Kidney (tissue), 14 donors: Measurements from ENCODE around the gene DRAXIN. TPM values are rescaled to one million over a fixed set of nuclear protein-coding genes. Genes with fewer than 3 reads are reported as not detected.

Source experiments
- DNase-seq, 5 donors: peaks; one replicate each; pipeline ENCODE4 v3.0.0-alpha.2; 2013 to 2020
- FAIRE-seq: peaks from 2 replicates; lab custom pipeline; 2012; peaks lifted over from hg19 to GRCh38; lab: Jason Lieb, UNC
- H3K27ac ChIP-seq, 2 donors: one replicate each; pipeline ENCODE4 v1.7.0; 2013; ENCODE audit warnings: low read depth in 2 of 2, low read length in 2 of 2, inconsistent platforms in 1 of 2
- H3K27me3 ChIP-seq: one replicate; pipeline ENCODE4 v1.7.1; 2013; ENCODE audit warnings: low read length, inconsistent platforms; ENCODE audit not compliant: control insufficient read depth, insufficient read depth
- H3K36me3 ChIP-seq, 3 donors: one replicate each; pipeline versions ENCODE4 v1.7.0 to v1.7.1; 2013; ENCODE audit warnings: low read length in 3 of 3, control low read depth in 1 of 3, inconsistent platforms in 1 of 3; ENCODE audit not compliant: insufficient read depth in 3 of 3, control insufficient read depth in 2 of 3
- H3K4me1 ChIP-seq, 3 donors: one replicate each; pipeline versions ENCODE4 v1.7.0 to v1.7.1; 2013; ENCODE audit warnings: low read length in 3 of 3, inconsistent platforms in 1 of 3, low read depth in 1 of 3; ENCODE audit not compliant: control insufficient read depth in 2 of 3, insufficient read depth in 2 of 3
- H3K4me3 ChIP-seq, 3 donors: one replicate each; pipeline versions ENCODE4 v1.7.0 to v1.8.1; 2013; ENCODE audit warnings: low read length in 3 of 3, control low read depth in 1 of 3, inconsistent platforms in 1 of 3
- H3K9ac ChIP-seq, 3 donors: one replicate each; pipeline versions ENCODE4 v1.7.0 to v1.7.1; 2013; ENCODE audit warnings: low read length in 3 of 3, control low read depth in 1 of 3, inconsistent platforms in 1 of 3
- H3K9me3 ChIP-seq, 3 donors: one replicate each; pipeline versions ENCODE4 v1.7.0 to v1.7.1; 2013; ENCODE audit warnings: low read length in 3 of 3, control low read depth in 1 of 3, inconsistent platforms in 1 of 3; ENCODE audit not compliant: control insufficient read depth in 2 of 3, insufficient read depth in 1 of 3
- intact Hi-C: fragments of 100-400 bp; cut with DNase I; formaldehyde crosslinking; loops from one replicate; pipeline ENCODE4 v1.11.1; 2022
- polyA plus RNA-seq: library from polyadenylated mRNA; stranded (reverse); fragments of 350-450 nt; fragmentation: Illumina TruSeq; extraction: RNeasy Lipid Tissue Mini Kit (QIAGEN cat#74804); gene quantifications from one replicate; pipeline ENCODE4 v1.2.3, GENCODE V29; 2014; ENCODE audit warnings: low read depth, low replicate concordance; ENCODE audit not compliant: insufficient read depth
- total RNA-seq: library from RNA; stranded (reverse); fragmentation: NEBNext Ultra II Directional; extraction: Animal tissue kit (Norgen Biotek cat#: 25700); gene quantifications from one replicate; pipeline ENCODE4 v1.2.1, GENCODE V29; 2021
- TF ChIP-seq, protein P1 (sequence below): IDR thresholded peaks from 3 replicates; pipeline ENCODE4 v1.5.1; 2012; ENCODE audit warnings: mild to moderate bottlenecking, moderate library complexity, borderline replicate concordance; ENCODE audit not compliant: insufficient read depth; ENCODE audit errors: extremely low read depth
- donor health status: control.
- donor health status: control.
- donor health status: control.
- donor health status: control.
- donor health status: control.
- donor health status: DM: yes; HTN: yes; CAD: no.
- donor health status: Normal renal cell carcinoma (clear cell type).

The DRAXIN gene
- total and polyA plus RNA-seq, 2 donors from 2014 or later, result 0.17 to 0.28 TPM

DNA sequence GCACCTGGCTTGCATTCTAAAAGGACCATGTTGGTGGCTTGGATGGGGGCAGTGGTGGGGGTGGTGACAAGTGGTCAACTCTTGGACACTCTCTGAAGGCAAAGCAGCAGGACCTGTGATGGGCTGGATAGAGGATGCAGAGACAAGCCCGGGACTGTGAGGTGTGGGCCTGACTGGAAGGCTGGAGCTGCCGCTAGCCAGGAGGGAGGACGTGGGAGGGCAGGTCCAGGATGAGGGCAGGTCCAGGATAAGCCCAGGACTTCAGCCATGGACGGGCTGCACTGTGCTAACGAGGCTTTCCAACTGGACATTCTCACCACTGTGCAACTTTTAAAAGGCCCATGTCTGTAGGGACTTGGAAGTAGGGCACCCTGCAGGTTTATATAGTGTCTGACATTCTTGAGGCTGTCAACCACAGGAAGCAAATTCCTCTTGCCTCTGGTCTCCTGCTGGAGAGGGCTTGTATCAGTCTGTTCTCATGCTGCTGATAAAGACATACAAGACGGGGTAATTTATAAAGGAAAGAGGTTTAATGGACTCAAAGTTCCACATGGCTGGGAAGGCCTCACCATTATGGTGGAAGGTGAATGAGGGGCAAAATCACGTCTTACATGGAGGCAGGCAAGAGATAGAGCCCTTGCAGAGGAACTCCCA, 62.2 kb downstream of the DRAXIN start:
- H3K9me3 ChIP-seq, result no peaks in the 10 kb centered on the region
- no peaks in the 10 kb centered on the region for H3K4me1 ChIP-seq
- FAIRE-seq (no peak), DNase-seq (no peak)
- no peak overlapping the region for H3K9ac ChIP-seq
- TF ChIP-seq, protein P1, sequence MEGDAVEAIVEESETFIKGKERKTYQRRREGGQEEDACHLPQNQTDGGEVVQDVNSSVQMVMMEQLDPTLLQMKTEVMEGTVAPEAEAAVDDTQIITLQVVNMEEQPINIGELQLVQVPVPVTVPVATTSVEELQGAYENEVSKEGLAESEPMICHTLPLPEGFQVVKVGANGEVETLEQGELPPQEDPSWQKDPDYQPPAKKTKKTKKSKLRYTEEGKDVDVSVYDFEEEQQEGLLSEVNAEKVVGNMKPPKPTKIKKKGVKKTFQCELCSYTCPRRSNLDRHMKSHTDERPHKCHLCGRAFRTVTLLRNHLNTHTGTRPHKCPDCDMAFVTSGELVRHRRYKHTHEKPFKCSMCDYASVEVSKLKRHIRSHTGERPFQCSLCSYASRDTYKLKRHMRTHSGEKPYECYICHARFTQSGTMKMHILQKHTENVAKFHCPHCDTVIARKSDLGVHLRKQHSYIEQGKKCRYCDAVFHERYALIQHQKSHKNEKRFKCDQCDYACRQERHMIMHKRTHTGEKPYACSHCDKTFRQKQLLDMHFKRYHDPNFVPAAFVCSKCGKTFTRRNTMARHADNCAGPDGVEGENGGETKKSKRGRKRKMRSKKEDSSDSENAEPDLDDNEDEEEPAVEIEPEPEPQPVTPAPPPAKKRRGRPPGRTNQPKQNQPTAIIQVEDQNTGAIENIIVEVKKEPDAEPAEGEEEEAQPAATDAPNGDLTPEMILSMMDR, result no peak
- intact Hi-C loops, result no loop called here
- peaks cover 0 to 4% (median 0%) of the 10 kb centered on the region in 3 donors for H3K36me3 ChIP-seq
- no peak overlapping the region for H3K27ac ChIP-seq
- no peaks in the 10 kb centered on the region for H3K27me3 ChIP-seq
- H3K4me3 ChIP-seq, result no peak overlapping the region

DNA sequence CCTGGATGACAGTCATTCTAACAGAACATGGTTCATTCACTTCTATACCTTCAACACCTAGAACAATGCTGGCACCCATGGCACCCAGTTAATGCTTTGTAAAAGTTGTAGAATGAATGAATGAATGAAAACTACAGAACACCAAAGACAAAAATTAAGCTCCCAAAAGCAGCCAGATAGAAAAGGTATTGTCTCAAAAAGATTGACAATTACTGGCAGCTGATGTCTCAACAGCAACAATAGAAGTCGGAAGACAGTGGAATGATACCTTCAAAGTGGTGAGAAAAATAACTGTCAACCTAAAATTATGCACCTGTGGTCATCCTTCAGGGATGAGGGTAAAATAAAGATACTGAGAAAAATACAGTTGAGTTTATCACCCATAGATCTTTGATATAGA, 65.5 kb downstream of the DRAXIN start:
- Histone ChIP-seq H3K4me1 (peaks cover 0 to 2% (median 0%) of the 10 kb centered on the region in 3 donors), H3K9me3 (no peaks in the 10 kb centered on the region), H3K36me3 (no peaks in the 10 kb centered on the region), H3K27me3 (no peaks in the 10 kb centered on the region), H3K9ac (no peak overlapping the region), H3K4me3 (no peak overlapping the region), H3K27ac (no peak overlapping the region)
- no peak for FAIRE-seq
- intact Hi-C loops, result no loop called here
- TF ChIP-seq, protein P1, result no peak
- no peak for DNase-seq

DNA sequence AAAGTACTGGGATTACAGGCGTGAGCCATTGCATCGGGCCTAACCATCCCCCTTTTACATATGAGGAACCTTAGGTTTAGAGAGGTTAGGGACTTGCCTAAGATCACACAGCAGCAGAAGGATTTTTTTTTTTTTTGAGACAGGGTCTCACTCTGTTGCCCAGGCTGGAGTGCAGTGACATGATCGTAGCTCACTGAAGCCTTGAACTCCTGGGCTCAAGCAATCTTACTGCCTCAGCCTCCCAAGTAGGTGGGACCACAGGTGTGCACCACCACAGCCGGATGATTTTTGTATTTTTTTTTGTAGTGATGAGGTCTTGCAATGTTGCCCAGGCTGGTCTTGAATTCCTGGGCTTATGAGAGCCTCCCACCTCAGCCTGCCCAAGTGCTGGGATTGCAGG, 68.3 kb downstream of the DRAXIN start:
- no peak overlapping the region for H3K4me3 ChIP-seq
- H3K4me1 ChIP-seq, result peaks cover 0 to 3% (median 0%) of the 10 kb centered on the region in 3 donors
- no peak overlapping the region for H3K27ac ChIP-seq
- H3K9ac ChIP-seq, result no peak overlapping the region
- TF ChIP-seq, protein P1, result no peak
- H3K9me3 ChIP-seq, result no peaks in the 10 kb centered on the region
- FAIRE-seq (no peak), DNase-seq (no peak)
- H3K36me3 ChIP-seq, result no peaks in the 10 kb centered on the region
- H3K27me3 ChIP-seq, result no peaks in the 10 kb centered on the region
- intact Hi-C loops, result no loop called here
